GM19193 (cell line): Measurements from ENCODE around the gene FILIP1.

ENCODE experiments used
- POLR2A ChIP-seq: IDR thresholded peaks from 4 replicates; pipeline ENCODE4 v1.6.1; 2011; ENCODE audit not compliant: insufficient read depth, insufficient read length; ENCODE audit errors: extremely low read depth

Gene FILIP1

GRCh38 chr6:75397171-75397570 lies 96.4 kb downstream of the FILIP1 start:
- TF ChIP-seq POLR2A = no peak

- no peak for TF ChIP-seq POLR2A
Measured at GRCh38 chr6:75396005-75396800, 97.4 kb downstream of the FILIP1 start.

GRCh38 chr6:75393806-75394205 lies 99.8 kb downstream of the FILIP1 start:
- no peak for TF ChIP-seq POLR2A

GRCh38 chr6:75391276-75391675 lies 102.3 kb downstream of the FILIP1 start:
- no peak for TF ChIP-seq POLR2A

GRCh38 chr6:75386050-75386770 lies 107.4 kb downstream of the FILIP1 start:
- TF ChIP-seq POLR2A = no peak

- no peak for TF ChIP-seq POLR2A
Measured at GRCh38 chr6:75384116-75384515, 109.5 kb downstream of the FILIP1 start.

- no peak for TF ChIP-seq POLR2A
Measured at GRCh38 chr6:75382634-75382900, 111.0 kb downstream of the FILIP1 start.

- no peak for TF ChIP-seq POLR2A
Measured at GRCh38 chr6:75381877-75382633, 111.5 kb downstream of the FILIP1 start.

GRCh38 chr6:75379536-75379935 lies 114.1 kb downstream of the FILIP1 start:
- no peak for TF ChIP-seq POLR2A

- TF ChIP-seq POLR2A = no peak
Measured at GRCh38 chr6:75378101-75378500, 115.5 kb downstream of the FILIP1 start.

GRCh38 chr6:75377386-75377785 lies 116.2 kb downstream of the FILIP1 start:
- TF ChIP-seq POLR2A = no peak

GRCh38 chr6:75376347-75377024 lies 117.1 kb downstream of the FILIP1 start:
- no peak for TF ChIP-seq POLR2A

- no peak for TF ChIP-seq POLR2A
Measured at GRCh38 chr6:75374961-75375400, 118.6 kb downstream of the FILIP1 start.

- no peak for TF ChIP-seq POLR2A
Measured at GRCh38 chr6:75372884-75373283, 120.7 kb downstream of the FILIP1 start.

- TF ChIP-seq POLR2A = no peak
Measured at GRCh38 chr6:75370011-75370410, 123.6 kb downstream of the FILIP1 start.
